ENCODE results near the gene UNC45A.

- TF ChIP-seq POLR2A (IDR thresholded peaks at IDR 0.05) = no peak
- TF ChIP-seq CTCF (IDR thresholded peaks at IDR 0.05) = no peak
- no peak for TF ChIP-seq POLR2AphosphoS5 (IDR thresholded peaks at IDR 0.05)
Observed at GRCh38 chr15:90994059-90994416, 59.0 kb downstream of the UNC45A start.

Measured in prostate gland (tissue), 2 donors.